IPS-15b (cell line): ENCODE results near the gene ZNF205.

Experiments used
- H3K27me3 ChIP-seq: one replicate; pipeline ENCODE4 v1.6.1; 2013; ENCODE audit warnings: low read length; ENCODE audit not compliant: control insufficient read depth, insufficient read depth
- H3K36me3 ChIP-seq: one replicate; pipeline ENCODE4 v1.6.1; 2013; ENCODE audit warnings: low read length; ENCODE audit not compliant: control insufficient read depth, insufficient read depth
- H3K4me1 ChIP-seq: one replicate; pipeline ENCODE4 v1.6.1; 2013; ENCODE audit warnings: mild to moderate bottlenecking, low read length; ENCODE audit not compliant: control insufficient read depth, insufficient read depth
- H3K4me3 ChIP-seq: one replicate; pipeline ENCODE4 v1.5.1; 2013; ENCODE audit warnings: low read depth, low read length
- H3K9ac ChIP-seq: one replicate; pipeline ENCODE4 v1.6.1; 2013; ENCODE audit warnings: low read depth, mild to moderate bottlenecking, low read length
- H3K9me3 ChIP-seq: one replicate; pipeline ENCODE4 v1.6.1; 2013; ENCODE audit warnings: mild to moderate bottlenecking, low read length; ENCODE audit not compliant: control insufficient read depth, insufficient read depth

The ZNF205 gene

GRCh38 chr16:3115561-3115960 lies 3.2 kb downstream of the ZNF205 start:
- Histone ChIP-seq H3K9ac (no peak overlapping the region), H3K27me3 (no peaks in the 10 kb centered on the region), H3K9me3 (no peaks in the 10 kb centered on the region), H3K36me3 (peaks cover 27% of the 10 kb centered on the region), H3K4me1 (peaks cover 2% of the 10 kb centered on the region), H3K4me3 (no peak overlapping the region)

DNA sequence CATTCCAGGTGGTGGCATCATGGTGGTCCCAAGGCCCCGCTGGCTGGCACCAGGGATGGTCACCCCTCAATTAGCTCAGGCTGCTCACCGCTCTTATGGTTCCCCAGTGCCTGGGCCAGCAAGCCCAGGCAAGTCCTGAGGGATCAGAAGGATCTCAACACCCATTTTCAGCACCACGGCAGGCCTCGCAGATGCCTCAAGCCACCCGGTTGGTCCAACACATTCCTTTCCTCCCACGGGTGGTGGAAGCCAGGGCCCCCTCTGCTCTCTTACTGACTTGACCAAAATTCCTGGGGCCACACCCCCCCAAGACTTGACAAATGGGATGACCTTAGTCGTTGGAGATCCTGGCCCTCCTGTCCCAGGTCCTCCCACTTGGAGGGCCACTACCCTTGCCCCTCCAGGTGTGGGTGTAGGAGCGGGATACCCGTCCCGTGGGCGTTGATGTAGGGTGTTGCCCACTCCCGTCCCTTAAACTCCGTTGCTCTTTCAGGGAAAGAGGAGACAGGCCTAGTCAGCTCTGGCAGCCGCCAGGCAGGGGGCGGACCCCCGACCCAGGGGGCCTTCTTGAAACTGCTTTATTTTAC lies 5.9 kb downstream of the ZNF205 start:
- Histone ChIP-seq H3K9ac (no peak overlapping the region), H3K27me3 (no peaks in the 10 kb centered on the region), H3K9me3 (no peaks in the 10 kb centered on the region), H3K4me1 (no peaks in the 10 kb centered on the region), H3K36me3 (peaks cover 33% of the 10 kb centered on the region), H3K4me3 (no peak overlapping the region)

- no peaks in the 10 kb centered on the region for H3K27me3 ChIP-seq
- H3K4me1 ChIP-seq = no peaks in the 10 kb centered on the region
- H3K9ac ChIP-seq = no peak overlapping the region
- no peak overlapping the region for H3K4me3 ChIP-seq
- no peaks in the 10 kb centered on the region for H3K9me3 ChIP-seq
- H3K36me3 ChIP-seq = peaks cover 33% of the 10 kb centered on the region
Measured at GRCh38 chr16:3118846-3119245, 6.5 kb downstream of the ZNF205 start.

DNA sequence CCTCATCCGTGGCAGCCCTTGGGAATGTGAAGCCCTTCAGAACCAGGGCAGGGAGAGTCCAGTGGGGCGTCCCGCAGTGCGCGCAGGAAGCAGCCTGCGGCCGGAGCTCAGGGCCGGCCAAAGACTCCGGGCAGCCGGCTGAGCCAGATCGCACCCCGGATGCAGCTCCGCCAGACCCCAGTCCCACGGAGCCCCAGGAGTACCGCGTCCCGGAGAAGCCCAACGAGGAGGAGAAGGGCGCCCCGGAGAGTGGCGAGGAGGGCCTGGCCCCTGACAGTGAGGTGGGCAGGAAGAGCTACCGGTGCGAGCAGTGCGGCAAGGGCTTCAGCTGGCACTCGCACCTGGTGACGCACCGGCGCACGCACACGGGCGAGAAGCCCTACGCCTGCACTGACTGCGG lies 6.9 kb downstream of the ZNF205 start:
- no peaks in the 10 kb centered on the region for H3K27me3 ChIP-seq

GRCh38 chr16:3119701-3120408 lies 7.5 kb downstream of the ZNF205 start:
- H3K9me3 ChIP-seq = no peaks in the 10 kb centered on the region
- H3K36me3 ChIP-seq = peaks cover 28% of the 10 kb centered on the region
- H3K4me3 ChIP-seq = no peak overlapping the region
- no peaks in the 10 kb centered on the region for H3K27me3 ChIP-seq
- no peak overlapping the region for H3K9ac ChIP-seq
- H3K4me1 ChIP-seq = no peaks in the 10 kb centered on the region

More for the DNA sequence above, 6.9 kb downstream of the ZNF205 start:
- Histone ChIP-seq H3K36me3 (peaks cover 33% of the 10 kb centered on the region), H3K4me1 (no peaks in the 10 kb centered on the region), H3K9ac (no peak overlapping the region), H3K9me3 (no peaks in the 10 kb centered on the region), H3K4me3 (no peak overlapping the region)

DNA sequence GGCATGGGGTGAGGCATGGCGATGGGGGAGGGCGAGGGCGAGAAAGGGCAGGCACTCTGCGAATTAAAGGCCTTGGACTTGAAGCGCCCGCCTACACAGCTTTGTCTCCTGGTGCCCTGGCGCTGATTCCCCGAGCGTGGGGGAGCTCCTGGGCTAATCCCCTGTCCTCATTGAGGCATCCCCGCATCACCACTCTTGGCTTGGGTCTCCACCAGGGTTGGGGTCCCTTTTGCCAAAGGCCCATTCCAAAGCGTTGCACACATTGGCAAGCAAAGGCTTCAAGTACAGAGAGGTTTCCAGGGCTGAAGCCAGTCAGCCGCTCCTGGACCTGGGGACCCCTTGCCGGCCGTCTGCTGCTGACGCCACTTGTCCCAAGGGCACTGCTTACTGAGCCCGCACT lies 8.0 kb downstream of the ZNF205 start:
- no peak overlapping the region for H3K9ac ChIP-seq
- H3K4me3 ChIP-seq = no peak overlapping the region
- H3K27me3 ChIP-seq = no peaks in the 10 kb centered on the region
- no peaks in the 10 kb centered on the region for H3K4me1 ChIP-seq
- peaks cover 25% of the 10 kb centered on the region for H3K36me3 ChIP-seq
- H3K9me3 ChIP-seq = no peaks in the 10 kb centered on the region

DNA sequence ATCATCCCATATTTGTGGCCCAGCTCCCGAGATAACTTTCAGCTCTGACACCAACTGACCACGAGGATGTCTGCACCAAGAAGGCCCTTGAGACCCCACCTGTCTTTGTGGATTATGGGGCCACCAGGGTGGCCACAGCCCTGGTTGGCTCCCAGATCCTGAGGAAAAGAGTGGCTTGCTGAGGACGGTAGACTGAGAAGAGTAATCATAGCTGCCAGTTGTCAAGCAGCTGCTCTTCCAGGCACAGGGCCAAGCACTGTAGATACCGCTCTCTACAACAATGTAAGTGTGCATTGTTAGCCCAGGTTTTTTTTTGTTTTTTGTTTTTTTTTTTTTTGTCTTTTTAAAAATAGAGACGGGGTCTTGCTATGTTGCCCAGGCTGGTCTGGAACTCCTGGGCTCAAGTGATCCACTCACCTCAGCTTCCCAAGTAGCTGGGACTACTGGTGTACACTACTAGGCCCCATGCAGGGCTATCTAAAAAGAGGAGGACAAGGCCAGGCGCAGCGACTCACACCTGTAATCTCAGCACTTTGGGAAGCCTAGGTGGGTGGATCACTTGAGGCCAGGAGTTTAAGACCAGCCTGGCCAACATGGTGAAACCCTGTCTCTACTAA lies 9.6 kb downstream of the ZNF205 start:
- H3K27me3 ChIP-seq = no peaks in the 10 kb centered on the region
- peaks cover 20% of the 10 kb centered on the region for H3K36me3 ChIP-seq
- no peaks in the 10 kb centered on the region for H3K9me3 ChIP-seq
- no peaks in the 10 kb centered on the region for H3K4me1 ChIP-seq
- no peak overlapping the region for H3K9ac ChIP-seq
- H3K4me3 ChIP-seq = no peak overlapping the region

DNA sequence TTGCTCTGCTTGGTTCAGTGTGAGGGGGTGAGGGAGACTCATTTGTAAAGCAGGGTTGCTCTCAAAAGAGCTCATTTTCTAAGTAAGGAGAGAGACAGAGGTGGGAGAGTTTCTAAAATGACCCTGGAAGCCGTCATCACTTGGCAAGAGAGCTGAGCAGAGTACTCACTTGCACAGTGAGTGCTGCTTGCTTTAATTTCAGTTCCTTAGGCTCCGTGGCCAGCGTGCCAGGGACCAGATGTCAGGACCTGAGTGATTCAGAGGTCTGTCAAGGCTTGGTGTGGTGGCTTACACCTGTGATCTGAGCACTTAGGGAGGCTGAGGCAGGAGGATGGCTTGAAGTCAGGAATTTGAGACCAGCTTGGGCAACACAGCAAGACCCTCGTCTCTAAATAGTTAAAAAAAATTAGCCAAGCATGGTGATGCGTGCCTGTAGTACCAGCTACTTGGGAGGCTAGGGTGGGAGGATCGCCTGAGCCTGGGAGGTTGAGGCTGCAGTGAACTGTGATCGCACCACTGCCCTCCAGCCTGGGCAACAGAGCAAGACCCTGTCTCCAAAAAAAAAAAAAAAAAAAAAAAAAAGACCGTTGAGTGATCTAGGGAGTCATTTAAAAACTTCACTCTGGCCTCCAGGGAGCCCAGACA lies 10.7 kb downstream of the ZNF205 start:
- H3K9ac ChIP-seq = no peak overlapping the region
- H3K4me1 ChIP-seq = peaks cover 6% of the 10 kb centered on the region
- H3K36me3 ChIP-seq = peaks cover 19% of the 10 kb centered on the region
- H3K9me3 ChIP-seq = no peaks in the 10 kb centered on the region
- no peak overlapping the region for H3K4me3 ChIP-seq
- no peaks in the 10 kb centered on the region for H3K27me3 ChIP-seq

DNA sequence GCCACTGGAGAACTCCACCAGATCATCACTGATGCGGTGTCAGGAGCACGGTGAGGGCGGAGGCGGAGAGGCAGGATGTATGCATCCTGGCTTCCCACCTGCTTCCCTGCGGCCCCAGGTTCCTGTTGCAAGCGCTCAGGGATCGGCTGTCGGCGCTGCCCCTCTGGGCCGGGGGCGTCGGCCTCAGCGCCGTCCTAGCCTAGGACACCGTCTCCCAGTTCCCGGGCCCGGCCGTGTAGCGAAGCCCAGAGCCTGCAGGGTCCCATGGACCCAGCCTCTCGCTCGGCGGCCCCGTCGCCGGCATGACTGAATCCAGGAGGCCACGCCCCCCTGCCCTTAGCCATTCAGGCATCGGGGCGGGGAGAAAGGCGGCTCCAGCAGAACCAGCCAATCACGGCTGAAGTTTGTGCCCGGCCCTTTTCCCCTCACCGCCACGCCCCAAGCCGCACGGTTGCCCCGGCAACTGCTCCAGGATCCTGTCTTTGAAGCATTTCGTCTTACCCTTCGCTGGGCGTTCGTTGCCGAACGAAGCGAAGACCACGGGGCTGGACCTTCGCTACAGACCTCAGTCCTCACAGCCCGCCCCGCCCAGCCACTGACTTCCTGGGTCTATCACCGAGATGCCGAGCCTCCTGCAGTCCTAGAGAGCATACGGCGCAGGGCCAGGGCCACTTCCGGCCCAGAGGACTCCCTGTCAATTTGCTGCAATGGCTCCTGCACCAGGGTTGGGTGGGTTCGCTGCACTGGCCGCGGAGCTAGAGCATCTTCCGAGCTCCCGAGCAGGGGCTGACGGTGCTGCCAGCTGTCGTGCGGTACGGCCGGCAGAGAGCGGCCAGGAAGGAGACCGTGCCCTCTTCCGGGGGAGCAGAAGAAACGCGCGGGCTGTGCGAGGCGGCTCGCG lies 11.8 kb downstream of the ZNF205 start:
- Histone ChIP-seq H3K4me3 (peak overlapping the region; percentile 75), H3K9ac (peak overlapping the region; percentile 16), H3K27me3 (no peaks in the 10 kb centered on the region), H3K36me3 (peaks cover 17% of the 10 kb centered on the region), H3K4me1 (peaks cover 8% of the 10 kb centered on the region), H3K9me3 (no peaks in the 10 kb centered on the region)

- peaks cover 9% of the 10 kb centered on the region for H3K4me1 ChIP-seq
- H3K9me3 ChIP-seq = no peaks in the 10 kb centered on the region
- H3K36me3 ChIP-seq = no peaks in the 10 kb centered on the region
- no peaks in the 10 kb centered on the region for H3K27me3 ChIP-seq
- no peak overlapping the region for H3K4me3 ChIP-seq
- H3K9ac ChIP-seq = no peak overlapping the region
Measured at GRCh38 chr16:3127745-3128144, 15.4 kb downstream of the ZNF205 start.
